Activated CD4-positive, alpha-beta T cell treated with anti-CD3 and anti-CD28 coated beads, Interleukin-2, amount 50 U/mL, for 48 hours (primary cell): ENCODE data around the gene CCDC87.
"Not testable (repeated sequence)": the region's sequence is repeated elsewhere in the genome, so short reads cannot be mapped to it uniquely, and the experiment has no call there.

Experiments used
- DNase-seq, 2 experiments: peaks; one replicate each; pipeline ENCODE4 v3.0.0-alpha.2; 2020

The CCDC87 gene

DNA sequence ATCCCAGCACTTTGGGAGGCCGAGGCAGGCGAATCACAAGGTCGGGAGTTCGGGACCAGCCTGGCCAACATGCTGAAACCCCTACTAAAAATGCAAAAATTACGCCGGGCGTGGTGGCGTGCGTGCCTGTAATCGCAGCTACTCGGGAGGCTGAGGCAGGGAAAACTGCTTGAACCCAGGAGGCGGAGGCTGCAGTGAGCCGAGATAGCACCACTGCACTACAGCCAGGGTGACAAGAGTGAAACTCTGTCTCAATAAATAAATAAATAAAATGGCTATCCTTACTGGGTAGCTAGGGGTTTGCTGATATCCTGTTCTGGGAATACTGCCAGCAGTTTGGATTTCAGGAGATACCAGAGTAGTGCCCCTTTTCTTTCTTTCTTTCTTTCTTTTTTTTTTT lies 21.2 kb upstream of the CCDC87 start:
- DNase-seq = no peak

DNA sequence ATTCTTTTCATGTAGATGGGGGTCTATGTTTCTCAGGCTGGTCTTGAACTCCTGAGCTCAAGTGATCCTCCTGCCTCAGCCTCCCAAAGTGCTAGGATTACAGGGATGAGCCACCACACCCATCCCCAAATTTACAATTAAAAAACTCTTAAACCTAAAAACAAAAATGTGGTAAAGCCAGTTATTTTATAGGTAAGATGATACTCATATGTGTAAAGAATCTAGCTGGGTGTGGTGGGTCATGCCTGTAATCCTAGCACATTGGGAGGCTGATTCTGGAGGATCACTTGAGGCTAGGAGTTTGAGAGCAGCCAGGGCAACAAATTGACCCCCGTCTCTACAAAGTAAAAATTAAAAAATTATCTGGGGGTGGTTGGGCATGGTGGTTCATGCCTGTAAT lies 19.6 kb upstream of the CCDC87 start:
- DNase-seq = no peak

DNA sequence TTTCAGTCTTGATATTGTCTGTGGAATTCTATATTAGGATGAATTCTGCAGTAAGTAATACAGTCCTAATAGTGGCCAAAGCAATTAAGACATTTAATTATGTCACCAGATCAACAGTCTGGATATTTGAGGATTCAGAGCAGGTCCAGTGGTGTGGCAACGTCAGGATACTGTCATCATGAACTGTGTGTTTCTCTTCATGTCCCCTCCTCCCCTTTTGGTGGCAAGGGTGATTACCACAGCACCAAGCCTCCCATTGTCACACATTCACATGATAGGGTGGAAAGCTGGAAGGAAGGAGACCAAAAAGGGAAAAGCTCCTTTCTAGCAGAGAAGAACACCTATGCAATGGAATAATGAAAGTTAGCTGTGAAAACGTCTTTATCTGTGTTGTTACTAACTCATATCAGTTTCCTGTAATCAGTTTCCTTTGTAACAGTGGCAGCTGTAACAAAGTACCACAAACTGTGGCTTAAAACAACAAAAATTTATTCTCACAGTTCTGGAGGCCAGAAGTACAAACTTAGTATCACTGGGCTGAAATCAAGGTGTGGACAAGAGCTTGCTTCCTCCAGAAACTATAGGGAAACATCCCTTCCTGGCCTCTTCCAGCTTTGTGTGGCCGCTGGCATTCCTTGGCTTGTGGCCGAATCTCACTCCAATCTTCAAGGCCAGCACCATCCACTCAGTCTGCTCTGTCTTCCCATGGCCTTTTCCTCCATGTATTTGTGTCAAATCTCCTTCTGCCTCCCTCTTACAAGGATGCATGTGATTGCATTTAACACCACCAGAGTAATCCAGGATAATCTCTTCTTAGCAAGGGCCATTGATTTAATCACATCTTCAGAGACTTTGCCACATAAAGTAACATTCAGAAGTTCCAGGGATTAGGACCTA lies 17.1 kb upstream of the CCDC87 start:
- DNase-seq = no peak

DNA sequence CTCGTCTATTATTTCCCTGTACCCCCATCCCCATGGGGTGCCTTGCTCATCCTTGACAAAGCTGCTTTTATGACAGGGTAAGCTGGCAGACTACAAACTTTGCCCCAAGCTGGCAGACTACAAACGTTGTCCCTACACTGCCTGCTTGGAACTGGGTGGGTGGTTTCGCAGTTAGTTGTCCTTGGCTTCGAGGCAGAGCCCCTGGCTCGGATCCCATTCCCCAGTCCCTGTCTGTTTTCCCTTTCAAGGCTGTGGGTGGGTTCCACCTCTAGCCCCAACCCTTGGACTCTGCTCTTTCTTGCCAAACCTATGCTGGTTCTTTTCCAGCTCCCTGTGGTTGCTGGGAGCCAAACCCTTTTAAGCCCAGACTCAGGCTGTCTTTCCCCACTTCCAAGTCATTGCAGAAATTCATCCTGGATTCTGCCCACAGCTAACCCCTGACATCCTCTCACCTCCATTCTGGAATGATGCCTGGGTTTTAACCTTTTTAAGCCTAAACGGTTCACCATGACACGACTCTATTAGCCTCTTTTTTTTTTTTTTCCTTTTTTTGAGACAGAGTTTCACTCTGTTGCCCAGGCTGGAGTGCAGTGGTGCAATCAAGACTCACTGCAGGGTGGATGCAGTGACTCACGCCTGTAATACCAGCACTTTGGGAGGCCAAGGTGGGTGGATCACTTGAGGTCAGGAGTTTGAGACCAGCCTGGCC lies 14.4 kb upstream of the CCDC87 start:
- DNase-seq = no peak

DNA sequence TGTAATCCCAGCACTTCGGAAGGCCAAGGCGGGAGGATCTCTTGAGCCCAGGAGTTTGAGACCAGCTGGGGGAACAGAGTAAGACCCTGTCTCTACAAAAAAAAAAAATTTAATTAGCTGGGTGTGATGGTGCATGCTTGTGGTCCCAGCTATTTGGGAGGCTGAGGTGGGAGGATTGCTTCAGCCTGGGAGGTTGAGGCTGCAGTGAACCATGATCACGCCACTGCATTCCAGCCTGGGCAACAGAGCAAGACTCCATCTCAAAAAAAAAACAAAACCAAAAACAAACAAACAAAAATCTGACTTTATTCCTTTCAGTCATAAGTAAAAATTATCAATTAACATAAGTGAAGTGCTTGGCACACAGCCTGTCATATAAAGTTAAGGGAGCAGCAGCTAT lies 13.7 kb upstream of the CCDC87 start:
- not testable (repeated sequence) for DNase-seq

DNA sequence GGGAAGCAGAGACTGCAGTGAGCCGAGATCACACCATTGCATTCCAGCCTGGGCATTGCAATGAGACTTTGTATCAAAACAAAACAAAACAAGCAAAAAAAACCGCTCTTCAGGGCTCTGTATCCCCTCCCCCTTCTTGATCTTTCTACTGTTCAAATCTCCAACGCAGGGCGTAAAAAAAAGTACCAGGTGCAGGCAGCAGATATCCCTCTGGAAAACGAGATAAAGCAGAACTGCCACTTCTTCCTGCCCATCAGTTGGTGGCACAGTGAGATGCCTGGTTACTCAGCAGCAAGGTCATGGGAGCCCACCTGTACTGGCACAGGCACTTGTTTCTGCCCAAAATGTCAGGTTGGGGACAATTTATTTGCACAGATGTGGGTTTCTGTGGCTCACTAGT lies 11.3 kb upstream of the CCDC87 start:
- no peak for DNase-seq

DNA sequence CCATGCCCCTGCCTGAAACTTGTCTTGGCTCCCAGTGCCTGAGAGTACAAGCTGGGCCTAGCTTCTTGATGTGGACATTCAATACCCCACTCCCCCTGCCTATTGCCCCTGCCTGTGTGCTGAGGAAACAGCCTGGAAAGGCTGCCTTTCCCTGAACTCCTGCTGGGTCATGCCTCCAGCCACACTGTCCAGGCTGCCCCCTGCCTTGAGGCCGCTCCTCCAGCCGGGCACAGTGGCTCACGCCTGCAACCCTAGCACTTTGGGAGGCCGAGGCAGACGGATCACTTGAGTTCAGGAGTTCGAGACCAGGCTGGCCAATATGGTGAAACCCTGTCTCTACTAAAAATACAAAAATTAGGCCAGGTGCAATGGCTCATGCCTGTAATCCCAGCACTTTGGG lies 10.2 kb upstream of the CCDC87 start:
- no peak for DNase-seq

DNA sequence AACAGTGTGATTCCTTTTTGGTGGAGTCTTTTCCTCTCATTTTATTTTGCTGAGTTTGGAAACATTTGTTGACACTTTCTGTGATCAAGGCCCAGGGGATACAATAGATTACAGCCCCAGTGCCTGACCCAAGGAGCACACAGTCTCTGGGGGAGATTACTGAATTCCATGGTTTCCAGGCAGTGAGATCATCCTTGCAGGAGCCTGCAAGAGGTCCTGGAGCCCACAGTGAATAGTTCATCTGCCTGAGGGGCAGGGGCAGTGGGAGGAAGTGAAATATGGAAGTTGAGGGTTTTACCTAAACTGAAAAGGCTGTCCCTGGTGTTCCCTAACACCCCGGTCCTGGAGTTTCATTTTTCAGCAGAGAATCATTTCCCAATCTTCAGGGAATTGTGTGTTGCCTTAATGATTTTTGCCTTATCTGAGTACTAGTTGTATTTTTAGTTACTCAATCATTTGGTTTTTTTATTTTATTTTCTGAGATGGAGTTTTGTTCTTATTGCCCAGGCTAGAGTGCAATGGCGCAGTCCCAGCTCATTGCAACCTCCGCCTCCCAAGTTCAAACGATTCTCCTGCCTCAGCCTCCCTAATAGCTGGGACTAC lies 7.9 kb upstream of the CCDC87 start:
- DNase-seq = no peak

DNA sequence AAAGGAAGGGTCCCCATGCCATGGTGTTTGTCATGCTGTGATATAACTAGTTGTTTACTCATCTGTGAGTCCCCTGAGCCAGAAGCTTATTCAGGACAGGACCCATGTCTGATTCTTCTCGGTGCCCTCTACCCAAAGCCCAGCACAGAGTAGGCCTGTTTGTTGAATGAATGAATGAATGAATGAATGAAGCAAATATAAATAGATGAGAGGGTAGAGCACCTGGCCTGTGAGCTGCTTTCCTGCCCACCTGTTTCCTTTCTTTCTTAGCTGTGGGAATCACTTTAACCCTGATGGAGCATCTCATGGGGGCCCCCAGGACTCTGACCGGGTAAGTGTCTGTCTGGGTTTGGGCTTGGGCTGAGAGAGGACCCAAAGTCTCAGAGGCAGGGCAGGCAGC lies 7.4 kb upstream of the CCDC87 start:
- DNase-seq = no peak

DNA sequence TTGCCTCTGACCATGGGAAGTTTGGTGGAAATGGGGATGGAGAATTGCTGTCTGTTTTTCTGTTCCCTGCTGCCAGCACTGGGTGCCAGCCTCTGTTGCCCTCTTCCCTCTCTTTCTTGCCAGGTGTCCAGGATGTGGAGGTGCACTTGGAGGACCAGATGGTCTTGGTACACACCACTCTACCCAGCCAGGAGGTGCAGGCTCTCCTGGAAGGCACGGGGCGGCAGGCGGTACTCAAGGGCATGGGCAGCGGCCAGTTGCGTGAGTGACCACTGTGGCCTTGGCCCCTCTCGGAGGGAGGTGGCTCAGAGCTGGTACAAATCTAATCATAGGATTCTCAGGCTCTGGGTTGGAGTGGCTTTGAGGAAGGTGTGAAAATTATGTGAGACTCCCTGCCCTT lies 6.1 kb upstream of the CCDC87 start:
- DNase-seq = no peak

DNA sequence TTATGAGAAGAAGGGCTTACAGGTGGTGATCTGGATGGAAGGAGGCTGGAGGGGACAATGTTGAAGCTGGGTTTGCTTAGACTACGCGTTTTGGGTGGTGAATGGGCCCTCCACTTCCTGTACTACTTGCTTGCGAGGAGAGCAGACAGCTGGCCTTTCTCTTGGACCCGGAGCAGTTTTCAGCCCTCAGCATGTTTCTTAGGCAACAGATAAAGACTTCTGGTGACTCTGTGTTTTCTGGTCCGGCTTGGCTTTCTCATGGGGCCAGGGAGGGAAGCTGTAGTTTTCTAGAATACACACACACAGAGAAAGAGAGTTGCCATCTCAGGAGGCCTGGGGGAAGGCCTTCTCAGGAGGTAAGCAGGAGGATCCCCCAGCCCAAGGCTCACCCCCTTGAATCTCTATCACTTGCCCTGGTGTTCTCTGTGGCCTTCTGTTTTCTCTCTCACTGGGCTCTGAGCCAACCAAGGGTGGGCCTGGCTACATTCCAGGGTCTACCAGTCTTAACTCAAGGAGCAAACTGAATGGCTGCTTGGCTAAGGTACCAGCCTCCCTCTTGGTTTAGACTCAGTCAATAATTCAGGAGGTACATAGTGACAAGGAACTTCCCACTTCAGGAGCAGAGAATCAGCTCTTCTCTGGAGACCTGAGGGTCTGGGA lies 2.5 kb upstream of the CCDC87 start:
- DNase-seq = no peak

DNA sequence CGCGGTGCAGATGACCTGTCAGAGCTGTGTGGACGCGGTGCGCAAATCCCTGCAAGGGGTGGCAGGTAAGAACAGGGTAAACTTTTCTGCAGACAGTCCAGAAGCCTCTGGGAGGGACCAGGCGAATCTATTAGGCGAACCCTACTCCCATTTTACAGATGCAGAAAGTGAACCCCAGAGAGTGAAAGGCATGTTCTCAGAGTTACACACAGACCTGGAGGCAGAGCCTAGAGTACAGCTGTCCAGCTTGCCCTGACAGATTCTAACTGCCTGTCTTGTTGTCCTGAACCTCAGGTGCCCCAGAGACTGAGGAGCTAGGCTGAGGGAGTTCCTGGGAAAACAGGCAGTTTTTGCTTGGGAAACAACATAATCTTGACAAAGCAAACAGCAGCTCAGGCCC lies 787 bp upstream of the CCDC87 start:
- no peak for DNase-seq

DNA sequence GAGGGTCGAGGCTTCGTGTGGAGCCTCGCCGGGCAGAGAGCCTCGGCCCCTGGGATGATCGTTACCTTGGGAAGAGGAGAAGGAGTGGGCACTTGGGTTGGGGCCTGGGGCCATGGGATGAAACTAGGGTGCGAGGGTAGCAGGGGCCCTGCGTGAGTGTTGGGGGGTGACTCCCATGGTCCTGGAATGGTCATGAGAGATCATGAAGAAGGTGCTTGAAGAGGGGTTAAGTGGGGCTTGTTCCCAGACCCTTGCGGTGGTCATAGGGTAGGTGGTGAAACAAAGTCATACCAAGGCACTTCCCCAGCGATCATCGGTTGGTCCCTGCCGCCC lies 406 bp upstream of the CCDC87 start:
- no peak for DNase-seq

DNA sequence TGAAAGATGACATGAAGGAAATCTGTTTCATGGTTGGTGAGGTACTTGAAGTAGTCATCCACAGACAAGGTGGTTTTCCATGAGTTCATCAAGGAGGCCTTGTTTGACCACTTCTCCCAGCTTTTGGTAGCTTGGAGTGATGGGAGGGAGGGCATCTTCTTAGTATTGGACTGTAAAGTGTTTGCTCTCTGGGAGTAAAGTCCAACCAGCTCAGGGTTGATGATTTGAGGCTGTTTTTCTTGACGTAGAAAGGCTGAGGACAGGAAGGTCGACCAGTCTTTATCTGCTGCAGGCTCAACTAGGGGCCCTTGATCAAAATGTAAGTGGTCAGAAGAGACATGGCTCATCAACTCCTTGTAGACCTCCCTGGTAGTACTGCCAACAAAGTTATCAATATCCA lies 1.7 kb downstream of the CCDC87 start:
- no peak for DNase-seq

DNA sequence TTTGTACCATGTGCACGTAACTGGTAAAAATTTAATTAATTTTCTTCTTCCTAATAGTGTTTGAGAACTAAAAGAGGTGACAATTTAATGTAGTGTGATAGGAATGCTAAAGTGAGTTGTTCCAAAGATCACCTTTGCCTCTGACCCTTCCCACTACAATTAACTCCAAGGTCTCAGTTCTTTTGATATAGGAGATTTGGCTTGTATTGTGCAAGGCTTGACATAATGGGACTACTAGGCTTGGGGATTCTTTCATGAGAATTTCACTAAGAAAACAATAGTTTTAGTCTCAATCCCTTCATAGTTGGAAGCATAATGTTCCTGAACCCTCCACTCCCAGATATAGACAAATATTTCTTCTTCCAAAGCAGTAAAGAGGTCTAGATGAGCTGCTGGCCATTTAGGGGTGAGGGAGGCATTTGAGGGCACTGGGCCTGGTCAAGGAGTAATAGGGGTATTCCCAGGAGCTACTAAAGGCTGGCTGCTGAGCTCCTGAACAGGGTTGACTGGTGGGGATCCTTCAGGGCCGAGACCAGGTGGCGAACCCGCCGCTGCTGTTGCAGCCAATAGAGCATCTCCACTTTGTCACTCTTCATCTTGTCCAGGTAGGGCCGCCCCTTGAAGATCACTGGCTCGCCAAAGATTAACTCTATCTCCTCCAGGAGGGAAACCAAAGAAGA lies 2.7 kb downstream of the CCDC87 start:
- no peak for DNase-seq

DNA sequence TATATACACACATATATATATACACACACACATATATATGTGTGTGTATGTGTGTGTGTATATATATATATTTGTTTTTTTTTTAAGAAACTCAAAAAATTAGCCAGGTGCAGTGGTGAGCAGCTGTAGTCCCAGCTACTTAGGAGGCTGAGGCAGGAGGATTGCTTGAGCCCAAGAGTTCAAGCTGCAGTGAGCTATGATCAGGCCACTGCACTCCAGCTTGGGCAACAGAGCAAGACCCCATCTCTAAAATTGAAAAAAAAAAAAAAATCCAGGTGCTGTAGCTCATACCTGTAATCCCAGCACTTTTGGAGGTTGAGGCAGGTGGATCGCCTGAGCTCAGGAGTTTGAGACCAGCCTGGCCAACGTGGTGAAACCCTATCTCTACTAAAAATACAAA lies 3.5 kb downstream of the CCDC87 start:
- not testable (repeated sequence) for DNase-seq

DNA sequence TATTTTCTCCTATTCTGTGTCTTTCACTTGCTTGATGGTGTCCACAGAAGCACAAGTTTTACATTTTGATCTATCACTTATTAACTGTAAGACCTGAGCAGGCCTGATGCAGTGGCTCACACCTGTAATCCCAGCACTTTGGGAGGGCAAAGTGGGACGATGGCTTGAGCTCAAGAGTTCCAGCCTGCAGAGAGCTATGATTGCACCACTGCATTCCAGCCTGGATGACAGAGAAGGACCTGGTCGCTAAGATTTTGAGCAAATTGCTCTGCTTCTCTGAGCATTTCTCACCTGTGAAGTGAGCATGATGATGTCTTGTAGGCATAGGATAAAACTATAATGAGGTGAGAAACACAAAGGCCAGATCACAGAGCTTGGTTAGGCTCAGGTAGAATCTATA lies 6.7 kb downstream of the CCDC87 start:
- DNase-seq = no peak

DNA sequence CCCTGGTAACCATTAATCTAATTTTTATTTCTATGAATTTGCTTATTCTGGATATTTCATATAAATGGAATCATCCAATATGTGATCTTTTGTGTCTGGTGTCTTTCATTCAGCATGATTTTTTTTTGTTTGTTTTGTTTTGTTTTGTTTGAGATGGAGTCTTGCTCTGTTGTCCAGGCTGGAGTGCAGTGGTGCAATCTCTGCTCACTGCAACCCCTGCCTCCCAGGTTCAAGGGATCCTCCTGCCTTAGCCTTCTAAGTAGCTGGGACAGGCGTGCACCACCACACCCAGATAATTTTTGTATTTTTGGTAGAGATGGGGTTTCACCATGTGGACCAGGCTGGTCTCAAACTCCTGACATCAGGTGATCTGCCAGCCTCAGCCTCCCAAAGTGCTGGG lies 7.4 kb downstream of the CCDC87 start:
- DNase-seq = not testable (repeated sequence)

DNA sequence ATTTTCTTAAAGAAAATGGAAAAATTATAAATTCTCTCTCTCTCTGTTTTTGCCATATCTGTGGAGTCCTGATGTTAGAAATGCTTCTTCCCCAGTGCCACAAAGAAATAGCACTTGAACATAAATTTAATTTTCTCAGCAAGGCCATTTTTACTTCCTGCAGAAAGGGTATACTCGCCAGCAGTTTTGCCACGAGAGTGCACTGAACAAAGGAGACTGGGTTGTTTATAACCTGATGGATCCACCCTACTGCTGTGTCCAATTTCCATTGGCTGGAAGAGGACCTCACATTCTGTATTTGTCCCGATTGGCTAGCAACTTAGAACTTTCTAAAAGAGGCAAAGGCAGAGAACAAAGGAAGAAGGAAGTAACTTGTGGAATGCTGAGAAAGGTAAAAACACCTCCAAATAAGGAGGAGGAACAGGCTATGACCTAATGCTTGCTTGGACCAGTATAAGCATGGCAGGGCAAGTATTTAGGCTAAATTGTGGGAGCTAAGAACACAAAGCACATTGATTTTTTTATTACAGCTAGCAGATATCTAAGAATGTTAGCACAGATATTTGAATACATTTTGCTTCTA lies 10.2 kb downstream of the CCDC87 start:
- not testable (repeated sequence) for DNase-seq

DNA sequence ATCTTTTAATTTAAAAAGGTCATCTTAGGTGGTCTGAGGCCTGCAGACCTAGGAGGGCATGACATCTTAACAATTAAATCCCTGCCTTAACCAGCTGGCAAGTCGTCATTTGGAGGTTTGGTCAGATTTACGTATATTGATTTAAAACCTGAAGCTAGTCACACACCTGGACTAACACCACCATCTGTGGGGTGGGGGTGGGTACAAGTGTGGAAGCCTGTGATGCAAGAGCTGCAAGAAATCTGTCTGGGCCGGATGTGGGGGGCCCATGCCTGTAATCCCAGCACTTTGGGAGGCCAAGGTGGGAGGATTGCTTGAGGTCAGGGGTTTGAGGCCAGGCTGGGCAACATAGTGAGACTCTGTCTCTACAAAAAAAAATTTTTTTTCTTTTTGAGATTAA lies 11.6 kb downstream of the CCDC87 start:
- no peak for DNase-seq

DNA sequence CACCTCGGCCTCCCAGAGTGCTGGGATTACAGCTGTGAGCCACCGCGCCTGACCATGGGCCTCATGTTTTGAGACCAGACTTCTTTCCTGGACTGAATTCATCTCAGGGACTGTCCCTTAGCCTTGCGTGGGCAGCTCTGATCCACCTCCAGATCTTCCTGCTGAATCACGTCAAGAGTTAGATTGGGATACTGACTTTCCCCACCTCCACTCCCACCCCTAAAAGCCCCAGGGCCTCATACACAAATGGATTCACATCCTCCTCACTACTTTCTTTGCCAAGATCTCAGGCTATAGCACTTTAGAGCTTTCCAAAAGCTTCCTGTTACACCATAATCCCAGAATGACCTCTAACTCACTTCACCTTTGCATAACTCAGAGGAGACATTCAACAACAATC lies 12.1 kb downstream of the CCDC87 start:
- peak in 1 of 2 experiments; percentile 39 for DNase-seq

DNA sequence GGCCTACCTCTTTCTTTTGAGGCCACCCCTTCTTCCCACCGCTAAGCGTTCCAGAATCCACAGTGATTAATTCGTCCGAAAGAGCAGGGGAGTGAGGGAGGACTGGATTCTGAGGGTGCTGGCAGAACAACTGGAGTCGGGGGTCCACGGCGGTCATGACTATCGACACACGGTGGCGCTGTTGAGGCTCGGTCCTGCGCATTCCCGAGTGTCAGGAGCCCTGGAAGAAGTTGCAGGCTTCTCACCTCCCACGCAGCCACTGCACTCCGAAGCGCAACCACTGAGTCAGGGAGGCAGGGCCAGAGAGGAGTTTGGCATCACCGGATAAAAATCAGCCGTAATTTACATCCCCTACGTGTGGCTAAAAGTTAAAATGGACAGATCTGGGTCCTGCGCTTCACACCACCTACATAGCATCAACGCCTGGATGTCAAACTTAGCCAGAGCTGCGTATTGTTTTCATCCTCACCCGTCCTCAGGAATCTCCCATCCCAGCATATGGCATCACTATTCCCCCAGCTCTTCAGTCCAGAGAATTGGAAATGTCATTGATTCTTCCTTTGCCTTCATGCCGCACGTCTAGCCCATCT lies 13.8 kb downstream of the CCDC87 start:
- peak; percentile 90 to 93 for DNase-seq
